NCI-H2196 treated with DMSO at 0.1 percent for 48 hours (cell line): Measurements from ENCODE around the gene SPATA6L.
A peak's percentile ranks its signal among the peaks of the same experiment; 100 is the strongest.

Source experiments
- DNase-seq: peaks from one replicate; lab custom pipeline; 2025; ENCODE audit not compliant: unreplicated experiment; lab: John Stamatoyannopoulos, UW

Gene SPATA6L

GRCh38 chr9:4550777-4551484 is 115.3 kb downstream of the SPATA6L start:
- DNase-seq, result peak; percentile 36

- no peak for DNase-seq
Measured at GRCh38 chr9:4549751-4550295, 116.5 kb downstream of the SPATA6L start.

DNA sequence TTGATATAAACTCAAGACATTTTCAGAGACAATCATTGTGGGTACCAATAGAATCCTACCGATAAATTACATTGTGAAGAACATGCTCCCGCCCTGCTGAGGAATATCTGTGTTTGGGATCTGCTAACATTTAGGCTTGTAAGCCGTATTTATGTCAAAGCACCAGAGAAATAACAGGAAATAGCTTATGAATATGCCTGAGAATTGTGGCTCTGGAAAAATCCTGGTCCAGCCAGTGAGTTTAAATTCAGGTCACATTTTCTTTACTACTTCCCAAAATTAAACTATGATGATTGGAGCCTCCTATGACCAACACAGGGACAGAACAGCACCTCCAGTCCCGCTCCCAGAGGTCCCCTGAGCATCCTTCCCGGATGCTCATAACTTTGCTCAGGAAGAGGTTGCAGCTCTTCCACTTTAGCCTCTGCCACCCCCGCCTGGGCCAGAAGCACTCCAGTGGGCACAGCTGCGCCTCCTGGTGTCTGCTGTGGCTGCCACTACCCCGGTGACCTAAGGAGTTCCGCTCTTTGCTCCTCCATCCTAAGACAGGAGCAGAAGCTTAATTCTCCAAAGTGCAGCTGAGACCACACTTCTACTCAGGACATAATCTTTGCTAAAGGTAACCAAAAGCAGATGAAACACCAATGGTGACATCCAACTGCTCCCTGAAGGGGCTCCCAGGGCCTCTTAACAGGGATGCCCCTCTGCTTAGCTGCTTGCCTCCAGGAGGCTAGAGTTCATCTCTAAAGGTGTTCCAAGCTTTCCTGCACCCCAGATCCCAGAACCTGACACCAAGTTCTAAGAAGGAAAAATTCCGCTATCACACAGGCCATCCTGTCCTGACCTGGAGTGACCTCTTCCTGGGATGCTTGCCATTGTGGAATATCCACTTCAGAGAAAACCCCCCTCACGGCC is 117.2 kb downstream of the SPATA6L start:
- DNase-seq, result no peak
